MCF 10A (cell line): Measurements from ENCODE around the gene GAS6. TPM values are rescaled to one million over a fixed set of nuclear protein-coding genes. Genes with fewer than 3 reads are reported as not detected.

Experiments used
- BruUV-seq: library from RNA; stranded (reverse); fragments of 400-500 nt; replicated peaks from 2 replicates; lab custom pipeline; 2021; lab: Mats Ljungman, UMichigan
- CTCF ChIA-PET: fragments of 300-600 bp; sonication (Branson Sonifier 250); formaldehyde crosslinking; extraction: SDS; loops from one replicate; lab custom pipeline; 2021; ENCODE audit warnings: antibody characterized with exemption, inconsistent platforms; lab: Yijun Ruan, JAX
- POLR2A ChIA-PET: fragments of 300-600, 350-650 bp; sonication (Branson Sonifier 250); formaldehyde crosslinking; extraction: SDS; loops from one replicate; lab custom pipeline; 2020; ENCODE audit warnings: antibody characterized with exemption, inconsistent platforms; lab: Yijun Ruan, JAX
- DNase-seq: peaks from one replicate; pipeline ENCODE4 v3.0.0-alpha.2; 2018; ENCODE audit not compliant: unreplicated experiment
- H3K27ac Mint-ChIP-seq: one replicate; pipeline ENCODE4 v1.8.0; 2022; ENCODE audit warnings: mild to moderate bottlenecking, low read depth, mixed read lengths; ENCODE audit not compliant: unreplicated experiment
- H3K27me3 Mint-ChIP-seq: one replicate; pipeline ENCODE4 v1.8.0; 2022; ENCODE audit warnings: mixed read lengths; ENCODE audit not compliant: insufficient read depth, unreplicated experiment
- H3K36me3 Mint-ChIP-seq: one replicate; pipeline ENCODE4 v1.8.0; 2022; ENCODE audit warnings: mild to moderate bottlenecking, moderate library complexity, mixed read lengths; ENCODE audit not compliant: insufficient read depth, unreplicated experiment
- H3K4me1 Mint-ChIP-seq: one replicate; pipeline ENCODE4 v1.8.0; 2022; ENCODE audit warnings: mixed read lengths; ENCODE audit not compliant: insufficient read depth, unreplicated experiment
- H3K4me3 Mint-ChIP-seq: one replicate; pipeline ENCODE4 v1.8.0; 2022; ENCODE audit warnings: mild to moderate bottlenecking, moderate library complexity, mixed read lengths; ENCODE audit not compliant: unreplicated experiment
- H3K9me3 Mint-ChIP-seq: one replicate; pipeline ENCODE4 v1.8.0; 2022; ENCODE audit warnings: mixed read lengths; ENCODE audit not compliant: unreplicated experiment
- CTCF ChIP-seq: fragments of 200-600 bp; IDR thresholded peaks from one replicate; pipeline ENCODE4 v1.8.0; 2022; ENCODE audit warnings: antibody characterized with exemption, mild to moderate bottlenecking; ENCODE audit not compliant: unreplicated experiment
- intact Hi-C: fragments of 100-400 bp; cut with micrococcal nuclease; formaldehyde crosslinking; loops from 2 replicates; pipeline ENCODE4 v1.14.1; 2022
- total RNA-seq: library from RNA; stranded (reverse); gene quantifications from 2 replicates; pipeline ENCODE4 v1.2.3, GENCODE V29; 2022

Gene GAS6
- total RNA-seq, 1 experiment from 2014 or later = 92.3 TPM

- no TSS peak for BruUV-seq
- CTCF ChIA-PET = interaction anchor here (1.6 kb wide), 1 partner anchor 73 kb away, joined by 3 read pairs; no protein-coding TSS in a partner anchor
- H3K27me3 Mint-ChIP-seq = no peaks in the 10 kb centered on the region
Measured at GRCh38 chr13:113889467-113889866, 25.6 kb upstream of the GAS6 start.

GRCh38 chr13:113888701-113889330, 24.9 kb upstream of the GAS6 start:
- POLR2A ChIA-PET = no interaction called here
- BruUV-seq = no TSS peak
- Mint-ChIP-seq H3K27ac (no peak overlapping the region), H3K4me3 (no peak overlapping the region), H3K4me1 (peaks cover 6% of the 10 kb centered on the region), H3K36me3 (no peaks in the 10 kb centered on the region), H3K27me3 (no peaks in the 10 kb centered on the region), H3K9me3 (peaks cover 2% of the 10 kb centered on the region)
- no peak for TF ChIP-seq CTCF
- intact Hi-C loops = no loop called here
- DNase-seq = no peak
- CTCF ChIA-PET = no interaction called here

More at GRCh38 chr13:113889467-113889866, 25.6 kb upstream of the GAS6 start:
- intact Hi-C loops = no loop called here
- DNase-seq = no peak
- Mint-ChIP-seq H3K36me3 (no peaks in the 10 kb centered on the region), H3K27ac (no peak overlapping the region), H3K9me3 (peaks cover 6% of the 10 kb centered on the region), H3K4me1 (peaks cover 6% of the 10 kb centered on the region), H3K4me3 (no peak overlapping the region)
- no peak for TF ChIP-seq CTCF
- POLR2A ChIA-PET = no interaction called here

GRCh38 chr13:113887700-113888201, 23.9 kb upstream of the GAS6 start:
- ChIA-PET CTCF (interaction anchor here (0.6 to 0.9 kb wide), 2 partner anchors 14 to 57 kb away, joined by 3 read pairs; no protein-coding TSS in a partner anchor), POLR2A (interaction anchor here (0.7 kb wide), 1 partner anchor 28 kb away, joined by 3 read pairs; no protein-coding TSS in a partner anchor)
- H3K4me1 Mint-ChIP-seq = peaks cover 6% of the 10 kb centered on the region
- no peaks in the 10 kb centered on the region for H3K27me3 Mint-ChIP-seq
- no peaks in the 10 kb centered on the region for H3K9me3 Mint-ChIP-seq
- no peaks in the 10 kb centered on the region for H3K36me3 Mint-ChIP-seq
- no peak for DNase-seq
- no peak overlapping the region for H3K27ac Mint-ChIP-seq
- H3K4me3 Mint-ChIP-seq = no peak overlapping the region
- no peak for TF ChIP-seq CTCF
- intact Hi-C loops = no loop called here
- BruUV-seq = no TSS peak

GRCh38 chr13:113886561-113887112, 22.8 kb upstream of the GAS6 start:
- POLR2A ChIA-PET = no interaction called here
- intact Hi-C loops = no loop called here

More at GRCh38 chr13:113886561-113887112, 22.8 kb upstream of the GAS6 start:
- Mint-ChIP-seq H3K27me3 (no peaks in the 10 kb centered on the region), H3K4me3 (no peak overlapping the region), H3K9me3 (no peaks in the 10 kb centered on the region), H3K4me1 (peaks cover 6% of the 10 kb centered on the region), H3K36me3 (no peaks in the 10 kb centered on the region), H3K27ac (no peak overlapping the region)
- DNase-seq = no peak
- BruUV-seq = no TSS peak
- CTCF ChIA-PET = no interaction called here
- TF ChIP-seq CTCF = no peak
